ENCODE measurements around the gene NSD1.

DNA sequence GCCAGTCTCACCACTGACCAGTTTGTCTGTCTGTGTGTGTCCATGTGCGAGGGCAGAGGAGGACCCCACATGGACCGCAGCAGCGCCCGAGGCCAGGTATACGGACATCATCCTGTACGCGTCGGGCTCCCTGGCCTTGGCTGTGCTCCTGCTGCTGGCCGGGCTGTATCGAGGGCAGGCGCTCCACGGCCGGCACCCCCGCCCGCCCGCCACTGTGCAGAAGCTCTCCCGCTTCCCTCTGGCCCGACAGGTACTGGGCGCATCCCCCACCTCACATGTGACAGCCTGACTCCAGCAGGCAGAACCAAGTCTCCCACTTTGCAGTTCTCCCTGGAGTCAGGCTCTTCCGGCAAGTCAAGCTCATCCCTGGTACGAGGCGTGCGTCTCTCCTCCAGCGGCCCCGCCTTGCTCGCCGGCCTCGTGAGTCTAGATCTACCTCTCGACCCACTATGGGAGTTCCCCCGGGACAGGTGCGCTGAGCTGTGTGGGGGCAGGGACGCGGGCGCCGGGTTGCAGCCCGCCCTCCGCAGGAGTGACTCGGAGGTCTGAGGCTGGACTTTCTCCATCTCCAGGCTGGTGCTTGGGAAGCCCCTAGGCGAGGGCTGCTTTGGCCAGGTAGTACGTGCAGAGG is 40.4 kb upstream of the NSD1 start:
- TF ChIP-seq, protein P1, sequence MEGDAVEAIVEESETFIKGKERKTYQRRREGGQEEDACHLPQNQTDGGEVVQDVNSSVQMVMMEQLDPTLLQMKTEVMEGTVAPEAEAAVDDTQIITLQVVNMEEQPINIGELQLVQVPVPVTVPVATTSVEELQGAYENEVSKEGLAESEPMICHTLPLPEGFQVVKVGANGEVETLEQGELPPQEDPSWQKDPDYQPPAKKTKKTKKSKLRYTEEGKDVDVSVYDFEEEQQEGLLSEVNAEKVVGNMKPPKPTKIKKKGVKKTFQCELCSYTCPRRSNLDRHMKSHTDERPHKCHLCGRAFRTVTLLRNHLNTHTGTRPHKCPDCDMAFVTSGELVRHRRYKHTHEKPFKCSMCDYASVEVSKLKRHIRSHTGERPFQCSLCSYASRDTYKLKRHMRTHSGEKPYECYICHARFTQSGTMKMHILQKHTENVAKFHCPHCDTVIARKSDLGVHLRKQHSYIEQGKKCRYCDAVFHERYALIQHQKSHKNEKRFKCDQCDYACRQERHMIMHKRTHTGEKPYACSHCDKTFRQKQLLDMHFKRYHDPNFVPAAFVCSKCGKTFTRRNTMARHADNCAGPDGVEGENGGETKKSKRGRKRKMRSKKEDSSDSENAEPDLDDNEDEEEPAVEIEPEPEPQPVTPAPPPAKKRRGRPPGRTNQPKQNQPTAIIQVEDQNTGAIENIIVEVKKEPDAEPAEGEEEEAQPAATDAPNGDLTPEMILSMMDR (IDR thresholded peaks at IDR 0.05): no peak
- TF ChIP-seq POLR2AphosphoS5 (IDR thresholded peaks at IDR 0.05; ENCODE audit: insufficient read depth in 1 of 2, low read depth in 1 of 2) (no peak), POLR2A (IDR thresholded peaks at IDR 0.05) (no peak)

Measured in vagina (tissue), 2 donors.